ENCODE data around the gene WNT8A. TPM values are rescaled to one million over a fixed set of nuclear protein-coding genes. Genes with fewer than 3 reads are reported as not detected.

The WNT8A gene
- total and polyA plus RNA-seq, 2 donors (not counting 1 experiment from before 2014, with no cell fraction given): not detected

- Mint-ChIP-seq H3K4me3 (no peak overlapping the region), H3K4me1 (no peaks in the 10 kb centered on the region), H3K27ac (no peak overlapping the region), H3K9me3 (ENCODE audit: insufficient read depth) (no peaks in the 10 kb centered on the region), H3K27me3 (no peaks in the 10 kb centered on the region)
- H2AFZ ChIP-seq (ENCODE audit: insufficient read depth, low read depth, low read length, poor library complexity, severe bottlenecking): no peak overlapping the region
- no peaks in the 10 kb centered on the region for H3K4me1 ChIP-seq (ENCODE audit: control insufficient read depth in 2 of 2, insufficient read depth in 2 of 2, low read length in 2 of 2)
- intact Hi-C loops (cut with micrococcal nuclease): no loop called here
- no peak overlapping the region for H3K27ac ChIP-seq (ENCODE audit: low read length in 2 of 2)
- ChIA-PET POLR2A (no interaction called here), CTCF (interaction anchor here (0.7 to 1.3 kb wide), 4 partner anchors 14 to 88 kb away, joined by 3 to 5 read pairs (median 3); no protein-coding TSS in a partner anchor)
- no peak overlapping the region for H3K9ac ChIP-seq (ENCODE audit: low read length)
- H3K27me3 ChIP-seq (replicated peaks in 1 of 4; ENCODE audit: control extremely low read depth in 1 of 4, control insufficient read depth in 3 of 4, insufficient read depth in 4 of 4, low read length in 3 of 4): no peaks in the 10 kb centered on the region
- TF ChIP-seq EZH2 (IDR thresholded peaks at IDR 0.05; ENCODE audit: borderline replicate concordance, insufficient read depth, low read depth, low read length, poor library complexity, severe bottlenecking) (no peak), CTCF (IDR thresholded peaks at IDR 0.05) (no peak)
- no peaks in the 10 kb centered on the region for H3K79me2 ChIP-seq (ENCODE audit: control insufficient read depth, insufficient read depth, low read length)
- no peaks in the 10 kb centered on the region for H3K36me3 ChIP-seq (replicated peaks in 1 of 2; ENCODE audit: control extremely low read depth in 1 of 2, control insufficient read depth in 1 of 2, extremely low read depth in 1 of 2, insufficient read depth in 2 of 2, low read length in 1 of 2)
- no peaks in the 10 kb centered on the region for H3K9me3 ChIP-seq (ENCODE audit: control extremely low read depth in 1 of 3, control insufficient read depth in 2 of 3, insufficient read depth in 1 of 3, low read length in 2 of 3)
- WGBS (ENCODE audit: insufficient coverage): 100% methylated on average over 1 of the region's 3 CpGs
- H3K4me3 ChIP-seq (ENCODE audit: control extremely low read depth in 1 of 5, extremely low read depth in 1 of 5, insufficient read depth in 1 of 5, low read depth in 2 of 5, low read length in 4 of 5): no peak overlapping the region
- DNase-seq (no peak), ATAC-seq (ENCODE audit: low read depth) (no peak)
- no peak overlapping the region for H3K4me2 ChIP-seq (replicated peaks; ENCODE audit: low read depth, low read length, poor library complexity, severe bottlenecking)
- H4K20me1 ChIP-seq (ENCODE audit: control insufficient read depth, insufficient read depth, low read length, poor library complexity, severe bottlenecking): no peaks in the 10 kb centered on the region
These were observed 30.3 kb upstream of the WNT8A start for GRCh38 chr5:138053554-138053953.

- Histone ChIP-seq H3K36me3 (replicated peaks in 1 of 2; ENCODE audit: control extremely low read depth in 1 of 2, control insufficient read depth in 1 of 2, extremely low read depth in 1 of 2, insufficient read depth in 2 of 2, low read length in 1 of 2) (no peaks in the 10 kb centered on the region), H2AFZ (ENCODE audit: insufficient read depth, low read depth, low read length, poor library complexity, severe bottlenecking) (no peak overlapping the region), H3K4me2 (replicated peaks; ENCODE audit: low read depth, low read length, poor library complexity, severe bottlenecking) (no peak overlapping the region), H3K9ac (ENCODE audit: low read length) (no peak overlapping the region), H3K4me1 (ENCODE audit: control insufficient read depth in 2 of 2, insufficient read depth in 2 of 2, low read length in 2 of 2) (no peaks in the 10 kb centered on the region), H4K20me1 (ENCODE audit: control insufficient read depth, insufficient read depth, low read length, poor library complexity, severe bottlenecking) (no peaks in the 10 kb centered on the region), H3K79me2 (ENCODE audit: control insufficient read depth, insufficient read depth, low read length) (no peaks in the 10 kb centered on the region), H3K27ac (ENCODE audit: low read length in 2 of 2) (no peak overlapping the region), H3K4me3 (ENCODE audit: control extremely low read depth in 1 of 5, extremely low read depth in 1 of 5, insufficient read depth in 1 of 5, low read depth in 2 of 5, low read length in 4 of 5) (no peak overlapping the region), H3K9me3 (ENCODE audit: control extremely low read depth in 1 of 3, control insufficient read depth in 2 of 3, insufficient read depth in 1 of 3, low read length in 2 of 3) (no peaks in the 10 kb centered on the region), H3K27me3 (replicated peaks in 1 of 4; ENCODE audit: control extremely low read depth in 1 of 4, control insufficient read depth in 3 of 4, insufficient read depth in 4 of 4, low read length in 3 of 4) (no peaks in the 10 kb centered on the region)
- Mint-ChIP-seq H3K27me3 (no peaks in the 10 kb centered on the region), H3K27ac (no peak overlapping the region), H3K4me1 (no peaks in the 10 kb centered on the region), H3K4me3 (no peak overlapping the region), H3K9me3 (ENCODE audit: insufficient read depth) (no peaks in the 10 kb centered on the region)
- TF ChIP-seq EZH2 (IDR thresholded peaks at IDR 0.05; ENCODE audit: borderline replicate concordance, insufficient read depth, low read depth, low read length, poor library complexity, severe bottlenecking): no peak
- TF ChIP-seq CTCF (IDR thresholded peaks at IDR 0.05): no peak
- ChIA-PET POLR2A (no interaction called here), CTCF (interaction anchor here (1.0 to 1.3 kb wide), 2 partner anchors 13 to 18 kb away, joined by 3 to 5 read pairs; no protein-coding TSS in a partner anchor)
- no peak for DNase-seq
- intact Hi-C loops (cut with micrococcal nuclease): no loop called here
- no peak for ATAC-seq (ENCODE audit: low read depth)
- 13% methylated on average over 3 of the region's 3 CpGs for WGBS (ENCODE audit: insufficient coverage)
These were observed 29.6 kb upstream of the WNT8A start for GRCh38 chr5:138054206-138054605.
